SH-SY5Y (cell line): Measurements from ENCODE around the gene ATP9A.

ENCODE experiments used
- GATA2 ChIP-seq: IDR thresholded peaks from 2 replicates; pipeline ENCODE4 v1.6.1; 2011; ENCODE audit warnings: mild to moderate bottlenecking, low read depth, low read length
- GATA3 ChIP-seq: IDR thresholded peaks from 2 replicates; pipeline ENCODE4 v1.6.1; 2011; ENCODE audit warnings: low read depth, mild to moderate bottlenecking, low read length, moderate library complexity

GRCh38 chr20:51659491-51660050 is 108.6 kb downstream of the ATP9A start:
- TF ChIP-seq GATA2: no peak
- TF ChIP-seq GATA3: no peak
